VCaP (cell line): ENCODE results near the gene CERKL.

Source experiments
- H3K27ac ChIP-seq: fragments of 450-650 bp; 2 replicates; pipeline ENCODE4 v1.5.1; 2017
- CTCF ChIP-seq: fragments of 450-650 bp; conservative IDR thresholded peaks from 2 replicates; pipeline ENCODE4 v1.5.1; 2017; ENCODE audit warnings: mild to moderate bottlenecking, moderate library complexity

Gene CERKL

GRCh38 chr2:181570059-181570458 lies 86.8 kb downstream of the CERKL start:
- no peak overlapping the region for H3K27ac ChIP-seq
- TF ChIP-seq CTCF, result no peak

GRCh38 chr2:181566334-181567032 lies 90.4 kb downstream of the CERKL start:
- TF ChIP-seq CTCF, result no peak

GRCh38 chr2:181563101-181563692 lies 93.7 kb downstream of the CERKL start:
- no peak overlapping the region for H3K27ac ChIP-seq
- TF ChIP-seq CTCF, result no peak

More at GRCh38 chr2:181566334-181567032, 90.4 kb downstream of the CERKL start:
- H3K27ac ChIP-seq, result no peak overlapping the region

GRCh38 chr2:181558371-181558770 lies 98.5 kb downstream of the CERKL start:
- no peak for TF ChIP-seq CTCF
- no peak overlapping the region for H3K27ac ChIP-seq

- no peak for TF ChIP-seq CTCF
- no peak overlapping the region; the same call in 1 of the 2 replicates for H3K27ac ChIP-seq
These were observed 102.7 kb downstream of the CERKL start for GRCh38 chr2:181554061-181554830.

- TF ChIP-seq CTCF, result no peak
- no peak overlapping the region; the same call in 1 of the 2 replicates for H3K27ac ChIP-seq
These were observed 103.7 kb downstream of the CERKL start for GRCh38 chr2:181553244-181553643.

- no peak overlapping the region for H3K27ac ChIP-seq
- TF ChIP-seq CTCF, result no peak
These were observed 104.1 kb downstream of the CERKL start for GRCh38 chr2:181552808-181553207.
